HG03280 (cell line): Measurements from ENCODE around the gene MBNL3.
"Not testable (repeated sequence)": the region's sequence is repeated elsewhere in the genome, so short reads cannot be mapped to it uniquely, and the experiment has no call there.

Experiments used
- ATAC-seq: cut with Tn5 transposase; IDR thresholded peaks from one replicate; pipeline ENCODE4 v1.9.1; 2021; ENCODE audit warnings: mild to moderate bottlenecking, moderate library complexity; ENCODE audit not compliant: unreplicated experiment

The MBNL3 gene

DNA sequence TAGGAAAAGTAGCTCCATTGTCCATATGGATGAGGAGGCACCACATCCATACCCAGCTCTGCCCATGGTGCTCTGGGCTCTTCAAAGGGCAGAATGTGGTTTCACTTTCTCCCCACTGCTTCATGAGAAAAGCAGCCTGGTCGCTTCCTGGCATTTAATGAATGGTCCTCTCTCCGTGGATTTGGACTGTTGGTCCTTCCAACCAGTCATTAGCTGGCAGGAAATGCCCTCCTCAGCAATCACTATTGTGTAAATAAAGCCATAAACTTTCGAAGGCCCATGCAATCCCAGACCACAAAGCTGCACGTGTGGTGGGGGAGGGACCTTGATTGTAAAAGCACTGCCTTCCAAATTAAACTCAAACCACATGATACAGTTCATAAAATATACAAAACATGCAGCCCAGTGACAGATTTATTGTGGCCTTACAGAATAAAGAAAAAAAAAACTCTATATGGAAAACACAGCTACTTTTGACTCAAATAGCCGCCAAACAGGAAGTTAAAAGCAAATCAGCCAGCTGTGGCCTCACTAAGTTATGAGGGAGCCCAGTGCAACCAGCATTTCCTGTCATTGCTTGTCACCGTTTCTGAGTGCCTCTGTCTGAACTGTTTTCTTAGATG, 8.1 kb downstream of the MBNL3 start:
- peak; percentile 82 for ATAC-seq

DNA sequence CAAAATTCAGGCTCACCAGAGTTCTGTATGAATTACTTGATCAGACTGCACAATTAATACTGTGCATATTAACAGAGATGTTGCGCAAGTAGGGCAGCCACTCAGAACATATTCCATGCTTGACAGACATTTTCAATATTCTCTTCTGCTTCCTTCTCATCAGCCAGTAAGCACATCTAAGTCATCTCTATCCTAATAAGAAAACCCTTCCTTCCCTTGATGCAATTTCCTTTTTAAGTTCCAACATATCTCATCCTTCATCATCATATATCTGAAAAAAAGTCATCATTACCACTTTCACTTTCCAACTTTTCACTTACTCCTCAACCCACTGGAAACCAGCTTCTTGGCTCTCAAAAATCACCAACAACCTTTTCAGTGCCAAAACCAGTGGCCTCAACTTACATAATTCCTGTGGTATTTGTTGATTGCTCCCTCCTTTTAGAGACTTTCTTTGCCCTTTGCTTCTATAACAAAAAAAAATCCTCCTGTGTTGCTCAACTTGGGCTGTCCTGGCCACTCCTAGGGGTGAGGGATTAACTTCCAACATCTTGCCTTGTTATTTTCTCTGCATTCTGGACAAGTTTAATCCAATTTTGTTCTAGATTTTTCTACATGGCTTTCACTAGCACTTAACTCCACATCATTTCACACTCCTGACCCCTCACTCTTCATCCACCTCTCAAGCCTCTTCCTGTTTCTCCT, 14.1 kb downstream of the MBNL3 start:
- ATAC-seq = no peak

DNA sequence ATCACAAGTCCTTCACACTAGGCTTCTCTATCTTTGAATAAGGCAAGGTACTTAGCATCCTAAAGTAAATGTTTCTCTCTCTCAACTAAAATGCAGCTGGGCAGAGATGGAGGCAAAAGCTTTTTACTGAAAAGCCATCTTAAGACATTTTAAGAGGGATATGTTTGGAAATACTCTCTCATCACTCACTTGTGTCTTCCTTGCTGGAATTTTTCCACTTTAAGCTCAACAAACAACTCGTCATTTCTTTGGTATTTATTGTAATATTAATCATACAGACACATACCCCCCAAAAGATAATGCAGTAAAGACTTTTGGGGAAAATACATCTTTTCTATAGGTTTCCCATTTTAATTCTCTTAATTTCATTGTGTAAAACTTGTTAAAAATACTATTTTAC, 16.4 kb downstream of the MBNL3 start:
- ATAC-seq = no peak

DNA sequence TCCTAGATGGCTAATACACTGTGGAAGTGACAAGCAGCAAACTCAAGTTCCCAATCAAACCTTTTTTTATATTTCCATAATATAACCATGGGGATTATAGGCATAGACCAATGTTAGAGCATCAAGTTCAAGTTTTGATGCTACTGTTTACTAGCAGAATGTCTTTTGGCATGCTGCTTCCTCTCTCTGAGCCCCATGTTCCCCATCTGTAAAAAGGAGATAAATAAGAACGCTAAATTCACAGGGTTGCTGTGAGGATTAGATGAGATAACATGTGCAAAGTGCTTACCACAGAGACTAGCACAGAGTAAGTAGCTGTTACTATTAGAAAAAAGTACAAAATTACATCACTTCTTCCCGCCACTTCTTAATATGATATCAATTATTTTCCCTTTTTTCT, 18.0 kb downstream of the MBNL3 start:
- ATAC-seq = no peak

DNA sequence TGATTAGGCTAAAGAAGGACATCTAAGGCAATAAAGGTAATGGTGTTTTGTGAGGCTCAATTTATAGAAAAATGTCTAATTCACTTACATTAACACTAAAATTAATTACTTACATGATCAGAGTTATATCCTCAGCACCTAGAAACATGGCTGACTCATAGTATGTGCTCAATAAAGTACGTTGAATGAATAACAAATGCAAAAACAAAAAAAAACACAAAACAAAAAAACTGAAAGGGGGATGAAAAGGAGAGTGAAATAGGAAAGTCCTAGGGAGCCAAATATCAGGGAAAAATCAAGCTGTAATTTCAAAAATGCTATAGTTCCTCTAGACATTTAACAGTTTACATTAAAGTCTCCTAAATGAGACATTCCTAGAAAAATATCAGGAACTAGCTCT, 18.7 kb downstream of the MBNL3 start:
- no peak for ATAC-seq

DNA sequence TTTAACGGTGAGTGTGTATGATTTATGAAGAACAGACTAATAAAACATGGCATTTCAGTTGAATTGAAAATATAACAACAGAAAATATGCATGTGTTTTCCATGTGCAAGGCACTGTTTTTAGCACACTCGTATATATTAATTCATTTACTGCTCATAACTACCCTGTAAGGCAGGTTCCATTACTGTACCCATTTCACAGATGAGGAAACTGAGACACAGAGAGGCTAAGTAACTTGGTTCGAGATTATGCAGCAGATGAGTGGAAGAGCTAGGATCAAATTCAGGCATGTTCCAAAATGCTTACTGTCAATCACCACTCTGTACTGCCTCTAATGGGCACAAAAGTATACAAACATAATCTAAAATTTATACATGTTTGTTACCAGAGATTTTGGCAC, 20.4 kb downstream of the MBNL3 start:
- no peak for ATAC-seq

DNA sequence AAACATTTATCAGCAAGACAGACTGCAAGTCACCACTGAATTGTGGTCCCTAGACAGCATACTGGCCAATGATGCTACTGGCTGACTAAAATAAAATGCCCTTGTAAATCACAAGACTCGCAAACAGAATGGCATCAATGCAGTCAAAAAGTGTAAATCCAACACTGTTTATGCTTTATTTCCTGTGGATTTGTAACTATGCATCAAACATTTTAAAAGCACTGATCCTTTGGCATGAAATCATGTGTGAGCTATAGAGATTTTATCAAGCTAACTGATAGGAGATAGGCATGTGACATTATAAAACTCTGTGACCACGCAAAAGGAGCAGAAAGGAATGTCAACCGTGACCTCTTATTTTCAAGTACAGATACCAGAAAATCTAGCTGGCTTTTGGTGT, 20.8 kb downstream of the MBNL3 start:
- no peak for ATAC-seq

DNA sequence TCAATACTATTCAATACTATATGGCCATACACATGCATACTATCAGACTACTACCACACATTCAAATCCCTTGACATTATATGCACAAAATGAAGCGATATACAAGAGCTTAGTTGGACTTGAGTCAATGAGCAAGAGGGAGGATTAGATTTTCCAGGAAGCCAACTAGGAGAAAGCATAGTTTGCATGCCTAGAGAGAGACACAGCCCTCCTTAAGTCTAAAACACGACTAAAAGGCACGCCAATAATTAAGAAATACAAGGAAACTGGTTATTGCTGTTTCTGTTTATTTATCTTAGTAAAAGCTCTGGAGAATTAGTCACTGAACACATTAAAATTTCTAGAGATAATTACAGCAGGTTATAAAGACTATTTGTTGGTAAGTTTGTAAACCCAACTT, 21.8 kb downstream of the MBNL3 start:
- no peak for ATAC-seq

DNA sequence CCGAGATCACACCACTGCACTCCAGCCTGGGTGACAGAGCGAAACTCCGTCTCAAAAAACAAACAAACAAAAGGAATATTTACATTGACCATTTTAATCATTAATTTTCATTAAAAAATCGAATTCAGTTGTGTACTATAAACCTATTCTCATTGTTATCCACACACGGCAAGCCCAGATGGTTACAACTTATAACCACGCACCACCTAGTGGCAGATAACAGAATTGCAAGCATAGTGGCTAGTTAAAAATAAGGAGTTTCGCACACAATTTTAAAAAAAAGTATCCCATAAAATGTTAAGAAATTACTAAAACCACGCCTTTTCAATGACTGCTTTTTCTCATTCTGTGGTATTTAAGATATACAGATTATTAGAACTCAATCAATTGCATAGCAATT, 25.4 kb downstream of the MBNL3 start:
- ATAC-seq = no peak

DNA sequence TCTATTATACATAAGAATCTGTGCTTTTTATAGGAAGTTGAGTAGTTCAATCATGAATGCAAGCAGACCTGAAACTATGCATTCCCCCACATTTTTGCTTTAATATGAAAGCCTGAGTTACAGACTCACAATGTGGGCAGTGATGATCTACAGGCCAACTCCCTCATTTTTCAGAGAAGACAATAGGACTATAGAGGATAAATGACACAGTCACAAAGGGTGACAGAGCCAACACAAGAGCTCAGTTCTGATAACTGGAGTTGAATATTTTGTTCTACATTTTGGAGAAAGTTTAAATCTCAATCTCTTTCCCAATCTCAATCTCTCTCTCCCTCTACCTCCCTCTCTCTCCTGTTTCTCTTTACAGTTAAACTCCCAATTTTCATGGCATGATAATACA, 27.0 kb downstream of the MBNL3 start:
- ATAC-seq = no peak

DNA sequence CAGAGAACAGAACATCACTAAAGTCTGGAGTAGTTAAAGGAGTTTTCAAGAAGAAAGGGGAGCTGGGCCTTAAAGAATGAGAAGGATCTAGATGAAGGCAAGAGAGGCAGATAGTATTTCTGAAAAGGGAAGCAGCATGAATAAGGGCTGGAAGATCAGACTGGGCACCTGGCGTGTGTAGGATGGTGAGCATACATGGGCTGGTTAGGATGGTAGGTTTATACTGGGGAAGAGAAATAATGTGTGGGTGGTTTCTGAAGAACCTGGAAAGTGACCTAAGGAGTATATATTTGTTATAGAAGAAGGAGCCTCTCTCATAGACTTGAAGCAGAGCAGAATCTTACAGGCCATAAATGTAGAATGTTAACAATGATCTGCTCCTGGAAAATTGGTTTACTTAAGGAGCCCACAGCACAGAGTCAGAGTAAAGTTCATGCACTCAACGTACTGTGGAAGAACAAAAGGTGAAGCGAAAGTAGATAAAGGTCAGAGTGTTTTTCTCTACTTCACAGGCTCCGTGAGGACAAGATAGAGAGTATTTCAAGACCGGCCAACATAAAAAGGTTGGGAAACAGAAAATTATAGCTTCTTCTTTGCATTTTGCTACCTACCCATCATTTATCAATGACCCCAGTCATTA, 35.8 kb downstream of the MBNL3 start:
- ATAC-seq = no peak

DNA sequence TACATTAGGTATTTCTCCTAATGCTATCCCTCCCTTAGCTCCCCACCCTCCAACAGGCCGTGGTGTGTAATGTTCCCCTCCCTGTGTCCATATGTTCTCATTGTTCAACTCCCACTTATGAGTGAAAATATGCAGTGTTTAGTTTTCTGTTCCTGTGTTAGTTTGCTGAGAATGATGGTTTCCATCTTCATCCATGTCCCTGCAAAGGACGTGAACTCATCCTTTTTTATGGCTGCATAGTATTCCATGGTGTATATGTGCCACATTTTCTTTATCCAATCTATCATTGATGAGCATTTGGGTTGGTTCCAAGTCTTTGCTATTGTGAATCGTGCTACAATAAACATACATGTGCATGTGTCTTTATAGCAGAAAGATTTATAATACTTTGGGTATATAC, 42.9 kb downstream of the MBNL3 start:
- not testable (repeated sequence) for ATAC-seq

DNA sequence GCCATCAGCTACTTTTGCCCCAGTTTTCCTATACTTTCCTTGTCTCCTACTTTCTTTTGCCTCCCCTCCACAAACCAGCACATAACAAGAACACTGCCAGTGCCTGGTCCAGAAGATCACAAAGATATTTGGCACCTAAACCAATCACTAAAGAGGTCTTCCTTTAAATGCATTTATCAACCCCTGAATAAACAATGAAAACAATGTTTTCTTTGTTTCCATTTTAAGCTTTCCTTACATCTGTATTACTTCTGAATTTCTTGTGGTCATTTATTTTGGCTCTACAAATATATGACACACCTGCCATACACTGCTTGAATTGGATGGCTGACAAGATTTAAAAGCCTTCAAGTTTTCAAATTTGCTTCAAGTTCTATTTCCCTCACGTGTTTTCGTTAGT, 43.9 kb downstream of the MBNL3 start:
- no peak for ATAC-seq

DNA sequence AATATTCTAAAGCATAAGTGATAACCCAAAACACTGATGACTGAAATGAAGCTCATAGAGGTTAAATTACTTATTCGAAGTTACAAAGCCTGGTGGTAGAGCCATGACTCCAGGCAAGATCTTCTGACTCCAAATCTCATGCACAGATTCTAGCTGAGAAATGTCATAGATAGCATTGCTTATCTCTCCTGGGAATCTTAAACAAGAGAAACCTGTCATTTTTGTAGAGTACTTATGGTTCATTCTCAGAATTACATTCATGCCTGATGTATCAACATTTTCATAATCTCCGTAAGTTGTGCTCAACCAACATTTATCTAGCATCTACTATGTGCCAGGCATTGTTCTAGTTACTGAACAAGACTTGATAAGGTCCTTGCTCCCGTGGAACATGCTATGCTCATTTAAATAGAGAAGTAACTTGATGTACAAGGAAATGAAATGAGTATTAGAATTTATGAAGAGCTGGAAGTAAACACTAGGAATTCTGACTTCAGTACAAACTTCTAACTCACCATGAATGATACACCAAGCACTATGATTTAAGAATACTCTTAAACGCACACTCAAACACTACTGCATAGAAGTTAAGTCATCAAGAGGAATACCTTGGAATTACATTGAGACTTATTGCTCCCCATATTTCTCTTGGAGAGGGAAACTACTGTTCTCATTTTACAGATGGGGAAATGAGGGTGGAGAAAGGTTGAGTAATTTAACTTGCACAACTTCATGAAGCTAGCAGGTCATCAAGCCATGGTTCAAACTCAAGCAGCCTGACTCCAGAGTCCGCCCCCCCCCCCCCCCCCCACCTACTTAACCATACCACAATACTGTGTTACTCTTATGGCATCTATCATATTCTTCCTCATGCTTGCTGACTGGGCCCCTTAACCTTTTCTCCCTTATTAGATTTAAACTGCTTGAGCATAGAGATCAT, 45.4 kb downstream of the MBNL3 start:
- ATAC-seq = no peak

DNA sequence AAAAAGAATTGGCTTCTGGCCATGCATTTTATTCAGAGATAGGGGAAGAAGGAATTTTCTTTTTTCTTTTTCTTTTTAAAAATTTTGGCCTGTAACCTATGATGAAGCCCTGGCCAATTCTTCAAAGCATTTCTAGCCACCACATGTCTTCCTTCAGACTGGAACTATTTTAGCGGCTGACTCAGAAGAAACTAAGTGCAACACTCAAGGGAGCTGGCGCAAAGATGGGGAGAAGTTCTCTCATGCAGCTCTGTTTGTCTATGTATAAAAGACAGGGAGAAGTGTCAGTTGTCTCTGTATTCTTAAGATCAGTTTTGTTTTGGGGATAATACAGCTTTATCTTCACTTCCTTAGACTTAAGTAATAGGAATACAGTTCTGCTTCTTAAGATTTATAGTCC, 46.1 kb downstream of the MBNL3 start:
- ATAC-seq = no peak

DNA sequence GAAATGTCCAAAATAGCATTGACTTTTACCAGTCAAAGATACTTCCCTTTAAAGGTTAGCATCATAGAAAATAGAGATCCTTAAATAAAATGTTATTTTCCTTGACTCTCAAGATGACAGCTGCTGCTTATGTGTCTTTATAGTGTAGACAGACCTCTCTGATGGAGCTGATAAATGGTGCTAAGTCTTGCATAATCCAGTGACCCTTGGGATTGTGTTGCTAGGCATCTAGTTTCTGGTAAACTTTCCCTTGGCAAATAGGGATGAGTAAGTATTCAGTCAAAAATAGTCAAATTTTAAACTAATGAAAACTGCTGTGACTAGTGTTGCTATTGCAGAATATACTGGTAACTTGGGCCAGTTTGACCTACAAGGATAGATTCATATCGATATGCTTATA, 53.6 kb downstream of the MBNL3 start:
- ATAC-seq = no peak

DNA sequence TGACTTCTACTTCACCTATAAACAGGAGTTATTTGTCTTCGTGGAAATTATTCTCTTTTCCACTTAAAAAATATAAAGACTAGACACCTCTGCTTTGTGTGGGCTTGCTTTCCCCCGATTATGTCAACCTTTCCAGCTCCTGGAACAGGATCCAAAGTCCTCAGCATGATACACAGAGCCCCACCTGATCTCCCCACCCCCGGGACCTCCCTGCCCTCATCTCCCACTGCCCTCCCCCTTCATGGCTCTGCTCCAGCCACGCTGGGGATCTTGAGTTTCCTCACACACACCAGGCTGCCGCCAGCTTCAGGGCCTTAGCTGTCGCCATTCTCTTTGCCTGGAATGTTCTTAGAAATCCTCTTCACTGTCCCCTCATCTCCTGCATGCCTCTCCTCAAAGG, 55.3 kb downstream of the MBNL3 start:
- no peak for ATAC-seq

DNA sequence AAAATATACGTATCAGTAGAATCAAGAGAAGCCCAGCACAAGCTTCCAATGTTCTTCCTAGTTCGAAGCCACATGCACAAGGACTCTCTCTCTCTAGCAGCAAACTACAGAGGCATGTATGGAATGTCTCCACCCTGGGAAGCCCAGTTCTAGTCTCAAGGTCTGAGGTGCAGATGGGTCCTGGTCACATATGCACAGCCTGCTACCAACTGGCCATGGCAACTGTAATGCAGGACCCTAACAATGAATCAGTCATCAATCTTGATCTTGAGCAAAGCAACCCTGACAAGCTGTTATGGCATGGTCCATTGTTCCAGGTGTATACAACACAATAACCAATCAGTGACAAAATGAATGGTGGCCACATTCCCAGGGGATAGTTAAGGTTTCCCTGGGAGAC, 55.8 kb downstream of the MBNL3 start:
- ATAC-seq = no peak

DNA sequence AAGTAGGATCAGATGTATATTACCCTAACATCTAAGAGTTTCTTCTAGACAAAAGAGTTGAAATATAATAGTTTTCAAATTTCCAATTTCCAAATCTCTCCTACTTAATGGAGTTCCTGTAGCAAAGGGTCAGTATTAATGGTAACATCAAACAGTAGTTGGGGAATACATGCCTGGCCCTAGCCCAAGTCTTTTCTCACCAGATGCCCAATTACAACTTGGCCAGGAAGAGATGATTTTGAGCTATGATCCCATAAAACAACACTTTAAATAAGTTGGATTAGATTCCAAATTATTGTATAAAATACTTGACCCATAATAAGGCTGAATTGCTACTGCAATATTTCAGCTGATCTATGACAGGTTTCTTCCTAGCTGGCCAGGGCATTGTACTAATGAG, 59.9 kb downstream of the MBNL3 start:
- no peak for ATAC-seq

DNA sequence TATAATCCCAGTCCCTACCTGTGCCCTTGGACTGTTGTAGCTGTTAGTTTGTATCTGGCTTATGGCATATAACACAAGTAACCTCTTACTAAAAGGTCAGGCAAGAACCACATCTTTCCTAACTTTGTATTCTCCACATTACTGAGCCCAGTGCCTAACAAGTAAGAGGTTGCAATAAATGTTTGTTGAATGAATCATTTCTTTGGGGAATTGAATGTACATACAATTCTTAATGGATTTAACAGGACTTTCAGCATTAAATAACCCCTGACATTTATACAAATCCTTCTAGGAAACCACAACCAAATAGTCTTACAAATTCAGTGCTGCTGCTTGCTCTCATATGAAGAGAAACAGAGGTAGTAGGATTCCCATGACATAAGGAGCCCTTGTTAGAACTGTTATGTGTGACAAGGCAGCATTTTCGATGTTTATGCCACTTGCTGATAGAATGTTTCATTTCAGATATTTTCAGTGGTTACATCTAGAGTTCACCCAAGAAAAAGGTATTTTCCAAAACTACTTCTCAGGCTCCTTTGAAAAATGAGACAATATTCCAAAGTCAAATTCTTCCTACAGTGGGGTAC, 62.0 kb downstream of the MBNL3 start:
- no peak for ATAC-seq

DNA sequence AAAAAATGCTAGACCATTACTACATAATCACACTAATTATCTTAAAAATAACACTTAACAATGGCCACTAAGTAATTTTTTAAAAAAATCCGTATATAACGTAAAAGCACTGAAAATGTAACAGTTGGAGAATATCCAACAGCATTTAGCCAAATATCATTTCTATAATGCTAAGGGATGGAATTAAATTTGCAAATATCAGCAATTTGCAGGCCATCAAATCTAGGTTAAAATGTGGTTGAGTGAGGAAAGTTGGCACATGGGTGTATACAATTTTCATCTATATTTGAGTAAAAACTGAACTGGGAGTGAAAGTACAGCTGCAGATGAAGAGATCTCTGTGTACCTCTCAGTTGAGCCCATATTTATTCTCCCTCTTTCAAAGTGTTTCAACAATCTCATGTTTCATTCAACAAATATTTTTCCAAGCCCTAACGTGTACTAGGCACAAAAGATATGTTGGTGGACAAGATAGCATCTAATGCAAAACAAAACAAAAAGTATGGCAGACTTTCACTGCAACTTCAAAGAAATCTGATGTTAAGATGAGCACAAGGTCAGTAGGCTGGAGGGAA, 63.0 kb downstream of the MBNL3 start:
- no peak for ATAC-seq
